VCaP (cell line): Measurements from ENCODE around the gene WFS1.
A peak's percentile ranks its signal among the peaks of the same experiment; 100 is the strongest.

ENCODE experiments used
- H3K27ac ChIP-seq: fragments of 450-650 bp; 2 replicates; pipeline ENCODE4 v1.5.1; 2017
- CTCF ChIP-seq: fragments of 450-650 bp; conservative IDR thresholded peaks from 2 replicates; pipeline ENCODE4 v1.5.1; 2017; ENCODE audit warnings: mild to moderate bottlenecking, moderate library complexity

Gene WFS1

GRCh38 chr4:6316461-6317003 lies 46.9 kb downstream of the WFS1 start:
- no peak for TF ChIP-seq CTCF
- no peak overlapping the region for H3K27ac ChIP-seq

GRCh38 chr4:6318206-6318605 lies 48.6 kb downstream of the WFS1 start:
- no peak overlapping the region for H3K27ac ChIP-seq
- TF ChIP-seq CTCF = no peak

GRCh38 chr4:6319530-6320150 lies 50.0 kb downstream of the WFS1 start:
- no peak overlapping the region for H3K27ac ChIP-seq
- TF ChIP-seq CTCF = no peak

- peak overlapping the region; percentile 52; the same call in 1 of the 2 replicates for H3K27ac ChIP-seq
- no peak for TF ChIP-seq CTCF
Observed at GRCh38 chr4:6320663-6321062, 51.0 kb downstream of the WFS1 start.

- peak overlapping the region; percentile 52 for H3K27ac ChIP-seq
- no peak for TF ChIP-seq CTCF
Observed at GRCh38 chr4:6321361-6321760, 51.7 kb downstream of the WFS1 start.

GRCh38 chr4:6322067-6322760 lies 52.6 kb downstream of the WFS1 start:
- TF ChIP-seq CTCF = no peak
- H3K27ac ChIP-seq = peak overlapping the region; percentile 52

GRCh38 chr4:6322761-6323566 lies 53.3 kb downstream of the WFS1 start:
- TF ChIP-seq CTCF = no peak
- H3K27ac ChIP-seq = no peak overlapping the region; the same call in 1 of the 2 replicates
